Urothelium cell line (cell line): ENCODE measurements around the gene INO80C.

Experiments
- DNase-seq: peaks from one replicate; pipeline ENCODE4 v3.0.0; 2011; ENCODE audit warnings: low spot score, mixed read lengths
- FAIRE-seq: peaks from 2 replicates; lab custom pipeline; 2011; peaks lifted over from hg19 to GRCh38; lab: Jason Lieb, UNC

The INO80C gene, protein sequence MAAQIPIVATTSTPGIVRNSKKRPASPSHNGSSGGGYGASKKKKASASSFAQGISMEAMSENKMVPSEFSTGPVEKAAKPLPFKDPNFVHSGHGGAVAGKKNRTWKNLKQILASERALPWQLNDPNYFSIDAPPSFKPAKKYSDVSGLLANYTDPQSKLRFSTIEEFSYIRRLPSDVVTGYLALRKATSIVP

GRCh38 chr18:35497370-35498197 lies at the start of gene INO80C:
Gene INO80C, minus strand, starts transcription at chr18:35497960. Its CDS starts 86 bp downstream, at chr18:35497874.
- peak; percentile 66 for FAIRE-seq
- peak; percentile 88 for DNase-seq

DNA sequence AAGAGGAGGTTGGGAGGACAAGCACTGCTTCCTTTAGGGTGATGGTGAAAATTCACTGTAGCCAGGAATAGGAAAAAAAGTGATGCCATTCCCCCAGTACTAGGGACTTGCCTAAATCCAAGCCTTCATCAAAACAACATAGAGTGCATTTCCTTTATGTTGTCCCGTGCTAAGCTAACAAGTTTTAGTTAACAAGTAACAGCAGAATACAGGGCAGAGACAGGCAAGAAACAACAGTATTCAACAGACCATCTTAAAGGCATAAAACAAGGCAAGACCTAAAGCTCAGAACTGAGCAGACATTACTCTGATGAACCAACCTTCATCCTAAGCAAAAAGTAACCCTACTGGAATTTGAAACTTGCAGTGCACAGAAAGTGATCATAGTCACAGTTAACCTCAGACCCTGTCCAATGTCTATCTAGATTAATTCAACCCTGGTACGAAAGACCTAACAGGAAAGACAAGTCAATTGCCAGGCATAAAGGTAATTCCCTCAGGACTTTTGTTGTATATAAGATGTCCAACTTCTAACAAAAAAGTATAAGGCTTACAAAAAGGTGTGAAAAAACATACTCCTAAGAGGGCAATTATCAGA lies 49.3 kb upstream of the INO80C start:
- FAIRE-seq, result no peak
- no peak for DNase-seq

- no peak for FAIRE-seq
- DNase-seq, result no peak
These were observed 44.6 kb upstream of the INO80C start for GRCh38 chr18:35542356-35542755.

DNA sequence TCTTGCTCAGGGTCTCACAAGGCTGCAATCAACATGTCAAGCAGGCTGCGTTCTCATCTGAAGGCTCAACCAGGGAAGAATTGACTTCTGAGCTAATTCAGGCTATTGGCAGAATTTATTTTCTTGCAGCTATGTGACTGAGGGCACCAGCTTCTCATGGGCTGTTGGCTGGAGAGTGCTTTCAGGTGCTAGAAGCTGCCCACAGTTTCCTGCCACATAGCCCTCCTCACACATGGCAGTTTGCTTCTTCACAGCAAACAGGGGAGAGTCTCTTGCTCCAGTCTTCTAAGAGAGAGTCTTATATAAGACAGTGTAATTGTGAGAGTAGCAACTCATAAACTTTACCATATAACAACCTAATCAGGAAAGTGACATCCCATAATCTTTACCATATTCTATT lies 37.5 kb upstream of the INO80C start:
- FAIRE-seq, result no peak

GRCh38 chr18:35533916-35534405 lies 36.2 kb upstream of the INO80C start:
- FAIRE-seq, result no peak
- DNase-seq, result no peak

More for the DNA sequence above, 37.5 kb upstream of the INO80C start:
- DNase-seq, result no peak

GRCh38 chr18:35528749-35529274 lies 31.1 kb upstream of the INO80C start:
- no peak for FAIRE-seq
- no peak for DNase-seq

- FAIRE-seq, result no peak
These were observed 28.8 kb upstream of the INO80C start for GRCh38 chr18:35526495-35527059.

DNA sequence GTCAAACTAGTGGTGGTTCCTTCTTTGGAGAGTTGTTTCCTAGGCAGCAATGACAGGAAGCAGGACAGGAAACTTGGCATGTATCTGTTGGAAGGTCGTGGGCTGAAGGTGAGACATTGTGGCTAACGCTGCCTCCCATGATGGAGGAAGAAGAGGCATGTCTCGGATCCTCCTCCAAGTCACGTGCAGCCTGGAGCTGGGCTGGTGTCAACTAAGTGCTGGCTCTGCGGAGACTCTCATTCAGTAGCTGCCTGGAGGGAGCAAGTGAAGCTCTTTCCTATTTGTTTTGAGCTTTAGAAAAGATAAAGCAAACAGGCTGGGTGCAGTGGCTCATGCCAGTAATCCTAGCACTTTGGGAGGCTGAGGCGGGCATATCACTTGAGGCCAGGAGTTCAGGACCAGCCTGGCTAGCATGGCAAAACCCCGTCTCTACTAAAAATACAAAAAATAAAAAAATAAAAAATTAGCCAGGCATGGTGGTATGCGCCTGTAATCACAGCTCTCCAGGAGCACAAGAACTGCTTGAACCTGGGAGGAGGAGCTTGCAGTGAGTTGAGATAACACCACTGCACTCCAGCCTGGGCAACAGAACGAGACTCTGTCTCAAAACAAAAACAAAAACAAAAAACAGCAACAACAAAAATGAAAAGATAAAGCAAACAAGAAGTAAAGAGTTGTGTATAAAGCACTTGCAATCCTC lies 28.2 kb upstream of the INO80C start:
- FAIRE-seq (no peak), DNase-seq (no peak)

More at GRCh38 chr18:35526495-35527059, 28.8 kb upstream of the INO80C start:
- no peak for DNase-seq

DNA sequence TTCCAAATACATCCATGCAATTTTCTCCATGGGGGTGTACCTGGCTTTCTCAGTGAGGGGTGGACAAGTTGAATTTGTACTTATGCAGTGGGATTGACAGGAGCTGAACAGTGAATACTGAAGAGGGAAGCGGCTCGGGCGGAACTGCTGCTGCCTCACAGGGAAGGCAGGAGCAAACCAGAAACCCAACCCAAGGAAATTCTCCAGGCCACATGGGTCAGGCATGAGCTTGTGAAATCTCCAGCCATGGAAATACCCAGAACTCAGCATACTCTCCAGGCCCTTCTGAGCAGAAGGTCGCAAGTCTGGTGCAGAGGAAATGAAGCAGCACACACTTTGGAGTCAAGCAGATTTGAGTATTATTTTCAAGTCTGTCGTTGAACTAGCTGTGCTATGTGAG lies 26.5 kb upstream of the INO80C start:
- FAIRE-seq (no peak), DNase-seq (no peak)

DNA sequence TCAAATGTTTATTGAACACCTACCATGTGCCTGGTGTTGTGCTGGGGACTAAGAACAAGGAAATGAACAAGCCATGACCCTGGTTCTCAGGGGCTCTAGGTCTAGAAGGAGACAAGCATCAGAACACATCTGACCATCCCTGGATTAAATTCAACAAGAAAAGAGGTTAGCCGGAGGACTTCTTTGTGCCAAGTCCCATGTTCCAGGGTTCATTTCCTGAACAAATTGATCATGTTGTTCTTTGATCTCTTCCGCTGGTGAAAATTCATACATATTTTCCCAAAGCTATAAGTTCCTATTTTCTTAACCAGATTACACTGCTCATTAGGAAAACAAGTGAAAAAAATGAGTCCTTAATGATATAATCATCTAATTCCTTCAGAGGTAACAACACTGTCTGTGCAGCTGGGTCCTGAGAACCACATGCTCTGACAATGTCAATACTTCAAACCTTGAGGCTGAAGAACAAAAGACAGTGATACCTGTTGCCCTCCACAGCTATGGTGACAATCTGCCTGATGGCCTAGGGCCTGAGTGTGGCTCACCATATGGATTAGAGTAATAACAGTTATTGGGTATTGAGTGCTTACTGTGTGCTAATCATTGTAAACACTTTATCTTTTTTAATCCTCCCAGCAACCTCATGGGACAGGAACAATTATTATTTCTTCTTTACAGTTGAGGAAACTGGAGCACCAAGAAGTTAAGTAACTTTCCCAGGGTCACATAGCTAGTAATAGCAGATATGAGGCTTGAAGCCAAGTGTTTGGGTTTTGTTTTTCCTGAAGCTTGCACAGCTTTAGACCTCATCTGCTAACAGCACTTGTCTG lies 24.6 kb upstream of the INO80C start:
- no peak for FAIRE-seq
- DNase-seq, result no peak

- FAIRE-seq (no peak), DNase-seq (no peak)
These were observed 23.4 kb upstream of the INO80C start for GRCh38 chr18:35521133-35521532.

DNA sequence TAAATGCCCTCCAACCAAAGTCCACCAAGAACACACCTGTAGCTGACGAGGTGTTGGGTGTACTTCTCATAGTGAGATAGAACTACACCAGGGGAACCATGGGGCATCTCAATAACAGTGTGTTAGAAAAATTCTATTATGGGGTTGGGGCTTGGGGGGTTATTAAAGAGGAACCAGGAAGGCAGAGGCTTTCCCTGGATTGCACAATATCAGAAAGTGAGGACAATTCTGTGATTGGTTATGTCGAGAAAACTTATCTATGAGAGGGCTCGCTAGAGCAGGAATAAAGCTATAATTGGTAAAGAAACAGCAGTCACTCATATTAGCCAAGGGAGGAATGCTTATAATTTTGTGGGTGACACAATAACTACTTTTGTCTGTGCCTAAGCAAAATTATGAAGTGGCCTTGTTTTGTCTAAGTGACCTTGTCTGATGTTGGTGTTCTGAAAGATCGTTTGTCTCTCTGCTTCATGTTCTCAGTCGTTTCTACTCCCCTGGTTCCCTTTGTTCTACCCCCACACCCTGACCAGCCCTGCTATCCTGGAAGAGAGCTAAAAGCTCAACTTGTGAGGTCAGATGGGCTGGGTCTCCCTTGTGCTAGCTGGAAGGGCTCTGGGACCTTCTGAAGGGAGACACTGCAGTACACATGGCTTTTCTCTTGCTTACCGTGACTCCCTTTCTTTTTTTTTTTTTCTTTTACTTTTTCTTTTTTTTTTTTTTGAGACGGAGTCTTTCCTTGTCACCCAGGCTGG lies 21.6 kb upstream of the INO80C start:
- no peak for FAIRE-seq
- DNase-seq, result no peak

GRCh38 chr18:35517715-35518114 lies 20.0 kb upstream of the INO80C start:
- DNase-seq (no peak), FAIRE-seq (no peak)

DNA sequence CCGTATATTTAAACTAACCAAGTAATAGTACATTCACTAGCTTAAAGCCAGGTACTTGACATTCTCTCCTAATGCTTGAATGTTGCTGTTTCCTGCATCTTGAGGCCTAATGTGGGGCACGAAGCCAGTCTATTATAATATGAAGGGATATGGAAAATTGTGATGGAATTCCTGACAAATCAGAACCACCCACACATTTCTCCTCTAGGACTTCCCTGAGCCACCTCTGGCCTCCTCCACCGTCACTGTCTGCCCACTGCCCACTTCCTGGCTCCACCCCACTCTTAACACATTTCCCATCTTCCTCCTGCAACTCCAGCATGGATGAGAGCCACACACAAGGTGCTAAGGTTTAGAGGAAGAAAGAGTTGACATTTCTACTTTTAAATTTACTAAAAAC lies 19.0 kb upstream of the INO80C start:
- DNase-seq (no peak), FAIRE-seq (no peak)

GRCh38 chr18:35516351-35516750 lies 18.6 kb upstream of the INO80C start:
- DNase-seq (no peak), FAIRE-seq (no peak)

DNA sequence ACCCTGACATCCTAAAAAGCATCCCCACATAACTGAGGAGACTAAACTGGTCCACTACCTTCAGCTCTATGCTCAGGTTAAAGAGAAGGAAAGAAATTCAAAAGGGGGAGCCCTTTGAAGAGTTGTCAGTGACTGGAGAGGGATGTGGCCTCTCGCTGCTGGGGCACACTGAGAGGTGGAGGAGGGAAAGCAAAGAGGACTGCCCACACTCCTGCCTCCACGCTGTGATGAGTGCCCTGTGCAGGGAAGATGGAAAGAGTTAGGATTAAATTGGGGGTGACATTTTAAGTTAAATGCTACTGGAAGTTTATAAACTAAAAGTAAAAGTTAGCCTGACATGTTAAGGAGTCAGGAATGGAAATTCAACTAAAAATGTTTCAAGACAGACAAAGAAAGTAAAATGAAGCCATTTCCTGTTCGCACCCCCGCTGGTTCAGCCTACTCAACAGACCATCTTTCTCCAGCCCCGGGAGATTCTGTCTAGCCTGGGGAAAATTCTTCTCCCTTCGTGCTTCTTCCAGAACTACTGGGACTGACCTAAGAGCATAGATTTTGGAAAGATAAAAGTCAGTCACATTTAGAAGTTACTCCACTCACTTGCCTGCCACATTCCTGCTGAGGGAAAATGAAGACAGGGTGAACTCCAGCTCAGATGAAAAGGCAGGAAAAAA lies 17.8 kb upstream of the INO80C start:
- DNase-seq, result no peak
- no peak for FAIRE-seq

DNA sequence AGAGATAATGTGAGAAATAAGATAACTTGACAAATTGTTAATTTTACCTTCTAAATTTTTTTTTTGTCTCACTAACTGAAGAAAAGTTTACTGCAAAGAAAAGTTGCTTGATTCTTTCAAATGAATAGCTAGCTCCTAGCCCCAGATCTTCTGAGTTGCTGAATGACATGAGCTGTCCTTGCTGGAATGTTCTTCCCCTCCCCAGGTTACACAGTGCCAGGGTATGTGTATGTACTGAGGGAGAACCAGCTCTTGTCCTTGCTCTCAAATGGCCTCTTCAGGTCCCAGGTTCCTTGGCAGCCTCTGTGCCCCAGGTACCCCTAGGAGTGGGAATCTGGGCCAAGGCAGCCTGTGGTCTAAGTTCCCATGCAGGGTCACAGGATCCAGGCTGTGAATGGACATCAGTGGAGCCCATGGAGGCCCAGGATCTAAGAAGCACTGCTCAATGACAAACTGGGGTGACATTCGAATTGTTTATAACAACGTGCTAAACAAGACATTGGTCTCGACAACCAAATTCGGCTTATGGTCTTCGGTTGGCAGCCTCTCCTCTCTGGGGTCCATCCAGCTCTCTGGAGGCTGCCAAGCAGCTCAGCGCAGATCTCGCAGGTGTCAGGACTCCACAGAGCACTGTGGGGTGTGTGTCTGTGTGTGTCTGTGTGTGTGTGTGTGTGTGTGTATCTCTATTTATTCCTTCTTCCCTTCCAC lies 17.1 kb upstream of the INO80C start:
- FAIRE-seq (no peak), DNase-seq (no peak)

DNA sequence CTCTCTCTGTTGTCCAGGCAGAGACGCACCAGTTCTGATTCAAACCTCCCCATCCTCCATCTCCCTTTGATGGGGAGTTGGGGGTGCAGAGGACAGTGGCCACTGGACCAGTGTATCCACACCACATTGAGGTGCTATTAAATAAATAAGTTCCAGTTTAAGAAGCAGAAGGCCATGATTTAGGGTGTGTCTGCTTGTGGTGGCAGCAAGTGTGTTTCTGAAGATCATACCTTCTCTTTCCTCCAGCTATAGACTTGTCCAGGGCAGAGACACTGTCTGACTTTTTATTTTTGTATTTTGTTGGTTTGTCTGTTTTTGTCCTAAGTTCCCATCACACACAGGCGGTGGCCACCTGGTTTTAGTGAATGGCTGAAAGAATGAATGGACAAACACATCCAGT lies 16.5 kb upstream of the INO80C start:
- FAIRE-seq (no peak), DNase-seq (no peak)
